Astrocyte (in vitro differentiated cells and primary cell): ENCODE data around the gene EGFLAM.

Experiments
- EZH2 ChIP-seq: IDR thresholded peaks from 2 replicates; pipeline ENCODE4 v1.6.1; 2012; ENCODE audit warnings: mild to moderate bottlenecking, low read length, inconsistent platforms; ENCODE audit not compliant: insufficient read depth
- TF ChIP-seq, protein P1 (sequence below): IDR thresholded peaks from 2 replicates; pipeline ENCODE4 v1.5.1; 2011; ENCODE audit warnings: low read depth, mild to moderate bottlenecking, inconsistent platforms, low read length, moderate library complexity; ENCODE audit not compliant: insufficient read depth

DNA sequence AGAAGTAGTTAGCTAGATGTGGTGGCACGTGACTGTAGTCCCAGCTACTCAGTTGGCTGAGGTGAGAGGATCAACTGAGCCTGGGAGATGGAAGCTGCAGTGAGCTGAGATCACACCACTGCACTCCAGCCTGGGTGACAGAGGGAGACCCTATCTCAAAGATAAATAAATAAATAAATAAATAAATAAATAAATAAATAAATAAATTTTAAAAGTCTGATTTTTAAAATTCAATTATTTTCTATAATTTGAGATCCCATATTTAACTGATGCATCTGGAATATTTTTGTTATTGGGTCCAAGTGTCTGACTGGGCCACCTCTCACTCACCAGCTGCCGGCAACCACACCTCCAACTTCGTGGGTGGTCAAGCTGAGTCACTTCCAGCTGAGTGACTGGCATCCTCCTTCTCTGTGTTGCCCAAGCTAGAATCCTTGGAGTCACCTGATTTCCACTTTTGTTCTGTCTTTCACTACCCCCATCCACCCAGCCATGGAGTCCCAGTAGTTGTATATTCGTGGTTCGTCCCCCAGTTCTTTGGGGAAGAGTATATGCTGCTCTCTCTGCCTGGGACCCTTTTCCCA is 70.9 kb downstream of the EGFLAM start:
- TF ChIP-seq, protein P1, sequence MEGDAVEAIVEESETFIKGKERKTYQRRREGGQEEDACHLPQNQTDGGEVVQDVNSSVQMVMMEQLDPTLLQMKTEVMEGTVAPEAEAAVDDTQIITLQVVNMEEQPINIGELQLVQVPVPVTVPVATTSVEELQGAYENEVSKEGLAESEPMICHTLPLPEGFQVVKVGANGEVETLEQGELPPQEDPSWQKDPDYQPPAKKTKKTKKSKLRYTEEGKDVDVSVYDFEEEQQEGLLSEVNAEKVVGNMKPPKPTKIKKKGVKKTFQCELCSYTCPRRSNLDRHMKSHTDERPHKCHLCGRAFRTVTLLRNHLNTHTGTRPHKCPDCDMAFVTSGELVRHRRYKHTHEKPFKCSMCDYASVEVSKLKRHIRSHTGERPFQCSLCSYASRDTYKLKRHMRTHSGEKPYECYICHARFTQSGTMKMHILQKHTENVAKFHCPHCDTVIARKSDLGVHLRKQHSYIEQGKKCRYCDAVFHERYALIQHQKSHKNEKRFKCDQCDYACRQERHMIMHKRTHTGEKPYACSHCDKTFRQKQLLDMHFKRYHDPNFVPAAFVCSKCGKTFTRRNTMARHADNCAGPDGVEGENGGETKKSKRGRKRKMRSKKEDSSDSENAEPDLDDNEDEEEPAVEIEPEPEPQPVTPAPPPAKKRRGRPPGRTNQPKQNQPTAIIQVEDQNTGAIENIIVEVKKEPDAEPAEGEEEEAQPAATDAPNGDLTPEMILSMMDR: no peak
- no peak for TF ChIP-seq EZH2
